Stimulated activated CD4-positive, alpha-beta T cell treated with anti-CD3 and anti-CD28 coated beads, TNF-alpha, amount 100 ng/mL, for 24 hours (primary cell): ENCODE data around the gene IGFBP1.

ENCODE experiments used
- DNase-seq, 3 experiments: peaks; one replicate each; pipeline ENCODE4 v3.0.0-alpha.2; 2020; ENCODE audit warnings: low read depth in 3 of 3

The IGFBP1 gene

DNA sequence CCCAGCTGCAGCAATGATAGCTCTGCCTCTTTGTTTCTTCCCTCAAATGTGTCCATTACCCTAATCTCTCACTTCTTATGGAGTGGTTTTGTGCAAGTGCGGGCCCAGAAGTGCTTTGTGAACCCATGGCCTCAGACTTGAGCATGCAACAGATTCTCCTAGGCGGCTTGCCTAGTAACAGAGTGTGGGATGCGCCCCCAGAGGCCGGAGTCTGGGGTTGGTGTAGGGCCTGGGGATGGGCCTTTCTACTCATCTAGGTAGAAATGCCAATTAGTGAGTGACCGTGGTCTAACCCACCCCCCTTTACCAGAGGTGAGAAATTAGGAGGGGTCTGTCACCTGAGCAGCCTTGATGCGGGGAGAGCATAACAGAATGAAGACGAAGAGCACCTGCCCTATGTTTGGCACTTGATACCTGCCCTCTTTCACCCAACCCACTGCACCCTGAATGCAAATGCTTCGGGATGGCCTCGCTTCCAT, 7.0 kb upstream of the IGFBP1 start:
- DNase-seq, result no peak

DNA sequence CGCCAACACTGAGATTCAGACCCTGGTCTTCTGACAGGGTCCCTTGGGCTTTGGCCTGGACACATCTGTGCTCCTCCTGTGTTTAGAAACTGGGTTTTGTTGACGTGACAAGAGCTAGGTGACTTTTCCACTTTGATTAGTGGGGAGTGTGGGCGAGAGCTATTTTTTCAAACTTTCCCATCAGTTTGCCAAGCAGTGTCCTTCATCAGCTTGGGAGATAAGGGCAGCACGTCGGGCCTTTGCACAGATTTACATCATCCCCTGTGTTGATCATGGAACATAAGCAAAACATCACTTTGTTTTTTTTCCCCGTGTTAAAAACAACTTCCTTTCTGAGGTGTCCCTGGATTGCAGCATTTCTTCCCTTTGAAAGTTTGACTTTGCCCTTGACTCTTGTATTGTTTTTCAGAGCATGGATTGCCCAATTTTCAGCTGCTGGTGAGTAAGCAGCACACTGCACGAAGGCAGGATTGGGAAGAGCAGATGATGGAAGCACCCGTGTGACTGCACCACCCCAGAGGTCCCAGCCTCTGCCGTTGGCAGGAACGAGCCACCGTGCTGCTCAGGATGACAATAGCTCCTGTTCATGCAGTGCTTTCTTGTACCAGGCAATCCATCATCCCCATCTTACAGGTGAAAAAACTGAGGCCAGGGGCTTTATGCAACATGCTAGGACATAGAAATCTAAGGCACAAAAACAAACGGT, 6.4 kb upstream of the IGFBP1 start:
- no peak for DNase-seq

DNA sequence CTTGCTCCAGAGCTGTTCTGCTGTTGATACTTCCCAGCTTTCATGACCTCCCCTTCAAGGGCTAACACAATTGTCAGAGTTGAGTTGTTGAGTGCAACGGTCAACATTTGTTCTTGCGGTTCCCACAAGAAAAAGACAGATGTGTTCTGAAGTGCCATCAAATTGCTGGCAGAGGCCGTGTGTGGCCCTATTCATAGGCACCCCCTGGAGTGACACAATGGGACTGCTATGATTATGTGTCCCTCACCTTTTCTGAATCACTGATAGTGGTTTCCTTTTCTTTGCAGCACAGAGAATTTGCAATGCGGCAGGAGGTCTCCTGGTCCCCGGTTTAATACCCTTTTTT, 5.8 kb upstream of the IGFBP1 start:
- no peak for DNase-seq

DNA sequence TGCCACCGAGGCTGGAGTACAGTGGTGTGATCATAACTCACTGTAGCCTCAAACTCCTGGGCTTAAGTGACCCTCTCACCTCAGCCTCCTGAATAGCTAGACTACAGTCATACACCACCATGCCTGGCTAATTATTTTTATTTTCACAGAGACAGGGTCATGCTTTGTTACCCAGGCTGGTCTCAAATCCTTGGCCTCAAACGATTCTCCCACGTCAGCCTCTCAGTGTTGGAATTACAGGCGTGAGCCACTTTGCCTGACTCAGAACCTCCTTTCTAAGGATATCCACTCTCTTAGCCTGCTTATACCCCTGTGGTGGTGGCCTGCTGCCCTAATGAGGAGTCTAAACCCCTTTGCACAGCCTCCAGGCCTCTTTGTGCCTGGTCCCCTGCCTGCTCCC, 4.2 kb upstream of the IGFBP1 start:
- no peak for DNase-seq

DNA sequence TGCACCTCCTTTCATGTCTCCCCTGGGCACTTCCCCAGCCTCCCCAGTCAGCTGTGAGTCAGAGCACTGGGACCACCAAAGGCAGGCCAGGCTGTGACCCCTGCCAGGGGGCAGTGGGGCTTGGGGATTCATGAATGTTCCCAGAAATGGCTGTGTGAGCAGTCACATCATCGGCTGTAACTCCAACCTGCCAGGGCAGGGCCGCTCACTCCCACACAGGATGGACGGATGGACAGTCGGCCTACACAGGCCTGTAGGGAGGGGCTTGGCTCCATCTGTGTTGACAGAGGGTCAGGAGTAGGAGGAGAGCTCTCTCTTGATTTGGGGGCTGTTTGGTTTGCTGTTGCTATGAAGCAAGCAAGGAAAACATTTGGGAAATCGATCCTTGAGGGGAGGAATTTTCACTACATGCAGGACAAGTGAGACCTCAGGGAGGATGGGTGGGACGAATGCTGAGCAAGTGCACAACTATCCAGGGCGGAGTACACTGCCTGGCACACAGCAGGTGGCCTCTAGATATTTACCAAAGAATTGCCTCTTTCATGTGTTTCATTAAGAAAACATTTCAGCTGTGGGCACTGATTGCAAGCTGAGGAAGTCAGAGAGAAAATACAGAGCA, 2.9 kb upstream of the IGFBP1 start:
- DNase-seq, result no peak

DNA sequence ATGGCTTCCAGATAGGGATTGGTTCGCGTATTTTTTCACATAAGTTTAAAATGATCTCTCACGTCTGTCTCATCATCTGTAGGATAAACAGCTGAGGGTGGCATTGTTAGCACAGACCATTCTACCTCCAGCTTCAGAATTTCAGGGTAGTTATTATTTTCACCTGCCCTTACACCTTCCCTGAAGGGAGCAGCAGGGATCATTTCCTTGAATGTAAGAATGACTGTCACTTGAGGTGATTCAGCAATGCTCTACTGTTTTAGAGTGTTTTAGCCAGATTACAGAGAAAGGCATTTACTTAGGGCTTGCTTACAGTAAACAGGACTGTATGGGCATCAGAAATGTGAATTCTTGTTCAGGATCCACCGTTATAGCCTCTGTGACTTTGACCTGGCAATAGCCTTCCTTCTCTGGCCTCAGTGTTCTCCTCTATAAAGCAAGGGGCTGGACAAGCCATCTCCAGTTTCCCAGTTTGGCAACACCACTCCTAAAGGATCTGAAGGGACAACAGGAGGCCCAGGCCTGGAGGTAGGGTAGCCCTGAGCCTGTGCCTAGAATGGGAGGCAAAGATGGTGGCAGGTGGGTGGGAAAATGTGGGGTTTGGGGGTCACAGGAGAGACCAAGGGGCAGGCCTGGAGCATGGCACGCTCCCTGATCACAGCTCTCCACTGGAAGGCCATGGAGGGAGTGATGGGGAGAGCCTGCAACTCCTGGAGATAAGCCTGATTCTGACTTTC, 1.2 kb upstream of the IGFBP1 start:
- no peak for DNase-seq

DNA sequence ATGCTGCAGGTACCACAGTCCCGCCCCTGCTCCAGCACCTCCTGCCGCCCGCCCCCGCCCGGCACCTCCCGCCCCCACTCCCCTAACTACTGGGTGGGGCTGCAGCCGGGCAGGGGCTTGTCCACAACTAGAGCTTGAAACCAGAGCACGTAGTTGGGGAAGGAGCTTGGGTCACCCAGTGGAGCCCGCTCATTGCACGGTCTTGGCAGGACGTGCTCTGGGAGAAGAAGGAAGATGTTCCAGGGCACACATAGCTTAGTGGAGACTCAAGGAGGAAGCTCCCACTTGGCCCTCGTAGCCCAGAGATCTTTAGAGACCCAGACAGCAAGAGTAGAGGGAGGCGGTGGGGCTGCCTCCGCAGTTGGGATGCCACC, 692 bp downstream of the IGFBP1 start:
- DNase-seq, result no peak

DNA sequence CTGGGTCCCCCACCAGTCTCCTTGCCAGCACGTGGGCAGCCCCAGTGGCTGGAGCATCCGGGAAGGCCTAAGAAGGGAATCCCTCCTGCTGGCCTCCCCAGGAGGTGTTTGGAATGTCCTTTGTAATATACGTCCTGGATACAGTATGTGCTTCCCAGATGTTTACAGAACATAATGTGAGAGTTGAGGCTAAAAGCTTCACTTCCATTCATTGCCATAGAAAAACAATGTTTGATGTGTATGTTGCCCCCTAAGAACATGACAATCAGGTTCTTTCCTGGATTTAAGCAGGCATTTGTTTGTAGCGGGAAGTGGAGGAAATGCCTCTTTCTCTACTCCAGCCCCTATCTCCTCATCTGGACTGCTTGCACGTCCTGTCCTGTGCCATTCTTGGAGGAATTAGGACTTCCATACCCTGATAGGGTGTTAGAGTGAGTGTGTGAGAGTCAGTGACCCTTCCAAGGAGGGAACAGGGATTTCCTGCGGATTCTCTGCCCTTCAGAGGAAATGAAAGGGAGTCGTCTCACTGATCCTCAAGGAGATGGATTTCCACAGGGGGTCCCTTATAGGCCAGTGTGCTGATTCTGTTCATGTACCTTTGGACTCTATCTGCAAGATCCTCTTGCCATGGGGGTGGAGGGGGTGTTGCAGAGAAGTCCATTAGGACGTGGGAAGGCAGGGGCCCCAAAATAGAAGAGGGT, 1.2 kb downstream of the IGFBP1 start:
- DNase-seq, result no peak

DNA sequence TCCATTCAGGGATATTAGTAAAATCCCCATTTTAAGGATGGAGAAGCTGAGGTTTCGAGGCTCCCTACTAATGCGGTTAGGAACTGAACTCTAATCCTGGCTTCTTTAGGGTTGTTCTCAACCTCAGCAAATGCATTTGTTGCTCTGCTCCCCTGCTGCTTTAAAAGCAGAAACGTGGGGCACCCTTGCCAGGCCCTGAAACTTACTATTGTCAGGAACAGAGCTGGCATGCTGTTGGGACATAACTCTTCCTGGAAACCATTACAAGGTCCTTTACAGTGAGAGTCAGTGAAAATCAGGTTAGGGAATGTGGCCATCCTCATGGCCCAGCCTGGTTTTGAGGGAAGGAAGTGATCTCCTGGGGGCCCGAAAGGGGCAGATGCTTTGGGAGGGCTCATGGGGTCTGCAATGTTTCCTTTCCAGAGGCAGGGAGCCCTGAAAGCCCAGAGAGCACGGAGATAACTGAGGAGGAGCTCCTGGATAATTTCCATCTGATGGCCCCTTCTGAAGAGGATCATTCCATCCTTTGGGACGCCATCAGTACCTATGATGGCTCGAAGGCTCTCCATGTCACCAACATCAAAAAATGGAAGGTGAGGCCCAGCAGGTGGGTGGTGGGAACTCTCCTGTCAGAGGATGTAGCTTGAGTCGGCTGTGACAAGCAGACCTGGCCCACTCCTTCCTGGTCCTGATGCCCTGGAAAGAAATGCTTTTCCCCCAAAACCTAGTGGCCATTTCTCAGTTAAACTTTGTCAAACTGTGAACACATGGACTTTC, 2.0 kb downstream of the IGFBP1 start:
- DNase-seq, result no peak

DNA sequence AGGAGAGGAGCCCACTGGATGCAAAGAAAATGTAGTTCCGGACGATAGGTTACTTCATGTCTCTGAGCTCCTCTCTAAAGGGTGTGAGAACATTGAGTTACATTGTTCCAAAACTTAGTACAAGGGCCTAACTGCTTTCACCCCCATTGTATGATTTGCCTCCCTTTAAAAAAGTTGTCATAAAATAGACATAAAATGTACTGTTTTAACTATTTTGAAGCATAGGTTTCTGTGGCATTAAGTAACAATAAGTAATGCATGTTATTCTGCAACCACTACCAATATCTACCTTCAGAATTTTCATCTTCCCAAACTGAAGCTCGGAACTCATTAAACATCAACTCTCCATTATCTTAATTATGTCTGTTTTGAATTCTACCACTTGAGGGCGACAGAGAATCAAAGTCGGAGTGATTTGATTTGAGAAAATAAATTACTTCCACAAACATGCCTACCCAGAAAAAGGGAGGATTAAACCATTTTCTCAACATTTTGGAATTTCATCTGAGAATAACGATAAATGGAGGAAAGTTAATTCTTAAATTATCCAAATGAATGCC, 2.7 kb downstream of the IGFBP1 start:
- no peak for DNase-seq

DNA sequence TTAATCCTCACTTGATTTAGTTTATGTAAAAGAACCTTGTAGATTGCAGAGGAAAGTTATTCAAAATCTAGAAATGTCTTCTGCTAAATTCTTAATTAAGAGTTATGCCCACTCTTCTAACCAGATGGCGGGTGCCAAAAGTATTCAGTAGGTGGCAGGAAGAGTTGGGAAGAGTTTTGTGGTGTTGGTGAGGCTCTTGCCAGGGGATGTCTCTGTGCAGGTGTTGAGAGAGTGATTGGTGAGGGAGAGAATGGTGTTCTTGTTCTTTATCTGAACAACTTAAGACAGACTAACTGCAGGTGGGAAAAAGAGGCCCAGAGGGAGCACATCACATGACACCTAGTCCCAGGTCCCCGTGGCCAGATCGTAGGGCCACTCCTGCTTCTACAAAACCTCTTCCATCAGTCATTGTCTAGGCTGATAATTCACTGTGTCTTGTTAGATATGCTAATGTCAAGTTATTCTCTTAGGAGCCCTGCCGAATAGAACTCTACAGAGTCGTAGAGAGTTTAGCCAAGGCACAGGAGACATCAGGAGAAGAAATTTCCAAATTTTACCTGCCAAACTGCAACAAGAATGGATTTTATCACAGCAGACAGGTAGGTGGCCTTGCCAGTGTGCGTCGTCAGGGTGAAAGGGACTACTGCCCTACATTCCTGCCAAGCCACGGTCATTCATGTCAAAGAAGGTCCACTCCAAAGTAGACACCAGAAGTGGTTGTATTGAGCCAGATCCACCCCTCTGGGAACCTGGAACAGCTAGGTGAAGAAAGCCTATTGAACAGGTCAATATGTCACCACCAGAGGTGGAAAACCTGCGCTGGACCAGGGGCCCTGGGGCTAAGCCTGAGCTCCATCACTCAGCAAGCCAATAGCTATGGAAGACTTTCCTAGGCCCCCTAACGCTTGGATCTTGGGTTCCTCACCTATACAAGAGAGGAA, 3.4 kb downstream of the IGFBP1 start:
- no peak for DNase-seq

DNA sequence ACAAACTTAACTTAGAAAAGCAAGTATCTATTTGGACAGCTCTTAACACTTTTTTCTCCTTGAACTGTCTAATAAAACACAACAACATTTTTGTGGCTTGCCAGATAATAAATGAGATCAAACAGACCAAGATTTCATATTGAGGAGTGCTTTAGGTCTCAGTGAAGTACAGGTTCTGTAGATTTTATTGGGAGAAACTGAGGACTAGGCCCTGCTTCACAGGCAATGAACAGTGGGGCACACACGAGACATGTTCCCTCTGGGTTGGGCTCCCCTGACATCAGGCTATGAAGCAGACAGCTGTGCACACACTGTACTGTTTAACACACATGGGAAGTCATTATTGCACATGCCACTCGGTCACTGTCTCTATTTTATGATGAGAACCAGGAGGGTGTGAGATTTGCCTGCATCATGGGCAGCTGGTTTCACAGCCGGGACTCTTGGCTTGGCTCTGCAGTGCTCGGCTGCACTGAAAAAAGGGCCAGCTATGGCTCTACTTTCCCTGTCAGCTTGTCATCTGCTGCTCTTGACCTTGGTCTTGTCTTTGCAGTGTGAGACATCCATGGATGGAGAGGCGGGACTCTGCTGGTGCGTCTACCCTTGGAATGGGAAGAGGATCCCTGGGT, 4.2 kb downstream of the IGFBP1 start:
- no peak for DNase-seq

DNA sequence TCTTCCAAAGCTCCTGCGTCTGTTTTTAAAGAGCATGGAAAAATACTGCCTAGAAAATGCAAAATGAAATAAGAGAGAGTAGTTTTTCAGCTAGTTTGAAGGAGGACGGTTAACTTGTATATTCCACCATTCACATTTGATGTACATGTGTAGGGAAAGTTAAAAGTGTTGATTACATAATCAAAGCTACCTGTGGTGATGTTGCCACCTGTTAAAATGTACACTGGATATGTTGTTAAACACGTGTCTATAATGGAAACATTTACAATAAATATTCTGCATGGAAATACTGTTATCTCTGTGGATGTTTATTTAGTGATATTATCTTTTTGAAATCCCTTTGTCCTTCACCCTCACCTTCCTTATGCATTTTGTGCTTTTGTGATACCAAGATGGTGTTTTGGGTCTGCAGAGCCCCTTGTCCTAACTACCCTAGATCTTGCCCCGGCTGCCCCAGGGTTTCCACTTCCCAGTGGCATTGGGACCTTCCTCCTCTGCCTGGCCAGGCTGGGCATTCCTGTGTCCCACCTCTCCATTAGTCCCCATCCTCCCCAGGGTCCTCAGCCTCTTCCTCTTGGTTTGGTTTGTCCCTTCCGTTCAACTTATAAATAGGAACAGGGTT, 5.2 kb downstream of the IGFBP1 start:
- DNase-seq, result no peak

DNA sequence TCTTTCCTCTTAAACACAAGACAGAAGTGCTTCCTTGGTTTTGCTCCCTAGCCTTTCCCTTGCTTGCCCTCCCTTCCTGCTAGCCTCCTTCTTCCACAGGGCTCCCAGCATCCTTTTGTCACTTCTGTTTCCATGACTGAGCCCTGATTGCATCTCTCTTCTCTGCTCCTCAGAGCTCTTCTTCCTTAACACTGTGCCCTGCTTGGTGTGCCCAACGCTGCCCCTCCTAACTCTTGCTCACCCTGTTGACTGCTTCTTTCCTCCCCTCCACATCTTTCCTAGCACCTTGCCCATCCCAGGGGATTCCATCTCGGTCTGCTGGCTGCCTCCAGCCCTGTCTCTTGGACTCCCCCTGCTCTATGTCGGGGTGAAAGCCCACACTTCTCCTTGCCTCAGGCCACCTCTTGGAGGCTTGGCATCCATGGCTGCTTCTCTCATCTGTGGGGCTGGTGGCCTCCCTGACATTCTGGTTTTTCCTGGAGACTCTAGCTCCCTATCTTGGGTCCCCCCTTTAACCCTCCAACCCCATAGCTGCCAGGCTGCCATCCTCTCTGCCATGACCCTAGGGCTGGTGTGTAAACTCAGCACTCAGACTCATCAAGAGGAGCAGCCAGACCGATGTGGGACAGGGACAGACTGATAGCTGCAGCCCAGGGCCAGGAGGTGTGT, 5.8 kb downstream of the IGFBP1 start:
- no peak for DNase-seq

DNA sequence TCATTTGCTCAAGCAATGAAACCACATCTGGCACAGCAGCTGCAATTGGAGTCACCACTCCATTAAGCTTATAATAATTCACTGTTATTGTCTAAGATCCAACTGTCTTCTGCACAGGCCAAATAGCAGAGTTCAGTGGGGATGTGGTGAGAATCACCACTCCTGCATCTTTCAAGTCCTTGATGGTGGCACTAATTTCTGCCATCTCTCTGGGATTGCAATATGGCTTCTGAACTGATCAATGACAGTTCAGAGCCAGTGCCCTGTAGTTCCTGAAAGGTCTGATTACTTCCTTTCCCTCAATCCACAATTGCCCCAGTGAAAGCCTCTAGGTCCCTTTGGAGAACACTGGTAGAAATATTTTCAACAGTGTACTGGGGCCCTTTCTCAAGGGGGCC, 6.4 kb downstream of the IGFBP1 start:
- no peak for DNase-seq

DNA sequence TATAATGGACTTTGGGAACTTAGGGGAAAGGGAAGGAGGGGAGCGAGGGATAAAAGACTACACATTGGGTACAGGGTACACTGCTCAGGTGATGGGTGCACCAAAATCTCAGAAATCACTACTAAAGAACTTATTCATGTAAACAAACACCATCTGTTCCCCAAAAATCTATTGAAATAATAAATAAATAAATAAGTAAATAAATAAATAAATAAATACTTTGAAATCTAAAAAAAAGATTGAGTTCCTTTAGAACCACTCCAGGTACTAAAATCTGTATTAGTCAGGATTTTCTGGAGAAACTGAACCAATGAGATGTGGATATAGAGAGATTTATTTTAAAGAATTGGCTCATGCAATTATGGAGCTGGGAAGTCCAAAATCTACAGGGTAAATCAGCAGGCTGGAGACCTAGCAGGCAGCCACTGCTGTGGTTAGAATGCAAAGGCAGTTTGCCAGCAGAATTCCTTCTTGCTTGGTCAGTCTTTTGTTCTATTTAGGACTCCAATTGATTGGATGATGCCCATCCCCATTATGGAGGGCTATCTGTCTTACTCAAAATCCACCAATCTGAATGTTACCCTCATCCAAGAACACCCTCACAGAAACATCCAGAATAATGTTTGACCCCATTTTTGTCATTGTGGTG, 8.9 kb downstream of the IGFBP1 start:
- DNase-seq, result no peak

DNA sequence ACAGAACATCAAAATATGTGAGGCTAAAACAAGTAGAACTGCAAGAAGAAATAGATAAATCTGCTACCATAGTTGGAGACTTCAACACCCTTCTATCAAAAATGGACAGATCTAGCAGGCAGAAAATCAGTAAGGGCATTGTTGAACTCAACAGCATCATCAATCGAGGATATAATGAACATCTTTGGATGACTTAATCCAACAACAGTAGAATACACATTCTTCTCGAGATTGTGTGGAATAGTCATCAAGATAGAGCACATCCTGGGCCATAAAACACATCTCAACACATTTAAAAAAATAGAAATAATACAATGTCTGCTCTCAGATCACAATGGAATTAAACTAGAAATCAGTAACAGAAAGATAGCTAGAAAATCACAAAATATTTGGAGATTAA, 9.9 kb downstream of the IGFBP1 start:
- no peak for DNase-seq

DNA sequence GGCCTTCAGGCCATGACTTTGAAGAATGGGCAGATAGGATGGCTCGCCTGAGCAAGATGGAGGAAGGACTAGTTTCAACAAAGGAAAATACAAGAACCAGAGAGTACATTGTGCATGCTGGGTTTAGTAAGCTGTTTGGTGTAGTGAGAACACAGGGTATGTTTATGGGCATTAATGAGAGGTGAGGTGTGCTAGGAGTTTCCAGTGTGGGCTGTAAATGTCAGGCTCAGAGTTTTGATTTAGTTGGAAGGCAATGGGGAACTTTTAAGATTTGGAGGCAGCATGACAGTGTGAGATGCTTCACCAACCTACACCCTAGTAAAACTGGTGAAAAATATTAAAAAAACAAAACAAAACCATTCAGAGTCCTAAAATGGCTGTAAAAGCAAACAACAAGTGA, 13.3 kb downstream of the IGFBP1 start:
- DNase-seq, result no peak
